Suprapubic skin (tissue), 4 donors: ENCODE results near the gene SMOC2.

Experiments used
- POLR2A ChIP-seq, 2 donors: fragments of 450-650 bp; IDR thresholded peaks; one replicate each; pipeline ENCODE4 v1.6.1; 2017; ENCODE audit warnings: antibody characterized with exemption in 2 of 2, mild to moderate bottlenecking in 2 of 2, moderate library complexity in 2 of 2
- POLR2AphosphoS5 ChIP-seq, 3 donors: sonication (generic); formaldehyde crosslinking; IDR thresholded peaks; one replicate each; pipeline ENCODE4 v1.6.1; 2017; ENCODE audit warnings: antibody characterized with exemption in 3 of 3
- TF ChIP-seq, protein P1 (sequence below), 2 donors: fragments of 200-600 bp in 1 of 2; fragments of 450-650 bp in 1 of 2; sonication (generic) in 1 of 2; IDR thresholded peaks; one replicate each; pipeline ENCODE4 v1.5.1; 2016 to 2019; ENCODE audit warnings: antibody characterized with exemption in 2 of 2, mild to moderate bottlenecking in 1 of 2, moderate library complexity in 1 of 2

- TF ChIP-seq POLR2A (IDR thresholded peaks at IDR 0.05) (no peak), POLR2AphosphoS5 (IDR thresholded peaks at IDR 0.05) (no peak)
- TF ChIP-seq, protein P1, sequence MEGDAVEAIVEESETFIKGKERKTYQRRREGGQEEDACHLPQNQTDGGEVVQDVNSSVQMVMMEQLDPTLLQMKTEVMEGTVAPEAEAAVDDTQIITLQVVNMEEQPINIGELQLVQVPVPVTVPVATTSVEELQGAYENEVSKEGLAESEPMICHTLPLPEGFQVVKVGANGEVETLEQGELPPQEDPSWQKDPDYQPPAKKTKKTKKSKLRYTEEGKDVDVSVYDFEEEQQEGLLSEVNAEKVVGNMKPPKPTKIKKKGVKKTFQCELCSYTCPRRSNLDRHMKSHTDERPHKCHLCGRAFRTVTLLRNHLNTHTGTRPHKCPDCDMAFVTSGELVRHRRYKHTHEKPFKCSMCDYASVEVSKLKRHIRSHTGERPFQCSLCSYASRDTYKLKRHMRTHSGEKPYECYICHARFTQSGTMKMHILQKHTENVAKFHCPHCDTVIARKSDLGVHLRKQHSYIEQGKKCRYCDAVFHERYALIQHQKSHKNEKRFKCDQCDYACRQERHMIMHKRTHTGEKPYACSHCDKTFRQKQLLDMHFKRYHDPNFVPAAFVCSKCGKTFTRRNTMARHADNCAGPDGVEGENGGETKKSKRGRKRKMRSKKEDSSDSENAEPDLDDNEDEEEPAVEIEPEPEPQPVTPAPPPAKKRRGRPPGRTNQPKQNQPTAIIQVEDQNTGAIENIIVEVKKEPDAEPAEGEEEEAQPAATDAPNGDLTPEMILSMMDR (IDR thresholded peaks at IDR 0.05): no peak
These were observed 119.1 kb downstream of the SMOC2 start for GRCh38 chr6:168560126-168560525.
